ENCODE results near the gene TIMM10.
"Not testable (repeated sequence)": the region's sequence is repeated elsewhere in the genome, so short reads cannot be mapped to it uniquely, and the experiment has no call there.

The TIMM10 gene

GRCh38 chr11:57541169-57541568 is 10.6 kb upstream of the TIMM10 start:
- DNase-seq = no peak

- DNase-seq = no peak
Observed at GRCh38 chr11:57539342-57539741, 8.8 kb upstream of the TIMM10 start.

GRCh38 chr11:57536947-57537619 is 6.5 kb upstream of the TIMM10 start, which contains the start of gene SMTNL1:
TSS of gene SMTNL1 (plus strand) at chr11:57537595. CDS start at chr11:57542643, 5,048 bp downstream.
- DNase-seq = no peak

GRCh38 chr11:57534449-57534848 is 3.9 kb upstream of the TIMM10 start:
- DNase-seq = not testable (repeated sequence)

- DNase-seq = no peak
Observed at GRCh38 chr11:57530215-57530595, 349 bp downstream of the TIMM10 start.

GRCh38 chr11:57529012-57529411 is 1.5 kb downstream of the TIMM10 start:
- DNase-seq = no peak

- DNase-seq = peak; percentile 49
Observed at GRCh38 chr11:57527056-57527631, 3.4 kb downstream of the TIMM10 start.

GRCh38 chr11:57523419-57523818 is 7.1 kb downstream of the TIMM10 start:
- no peak for DNase-seq

- no peak for DNase-seq
Observed at GRCh38 chr11:57521116-57521515, 9.4 kb downstream of the TIMM10 start.

- no peak for DNase-seq
Observed at GRCh38 chr11:57516061-57516443, 14.5 kb downstream of the TIMM10 start.

- no peak for DNase-seq
Observed at GRCh38 chr11:57515332-57516060, 15.1 kb downstream of the TIMM10 start, which contains the start of gene SLC43A1. TSS of gene SLC43A1 (minus strand) at chr11:57515702. CDS start at chr11:57514111, 1,591 bp downstream.

- DNase-seq = peak; percentile 30
Observed at GRCh38 chr11:57514538-57515331, 15.8 kb downstream of the TIMM10 start.

- DNase-seq = peak; percentile 21
Observed at GRCh38 chr11:57513911-57514537, 16.5 kb downstream of the TIMM10 start.

GRCh38 chr11:57513452-57513795 is 17.1 kb downstream of the TIMM10 start:
- DNase-seq = no peak

GRCh38 chr11:57512646-57513451 is 17.7 kb downstream of the TIMM10 start:
- DNase-seq = no peak

- no peak for DNase-seq
Observed at GRCh38 chr11:57511741-57512430, 18.7 kb downstream of the TIMM10 start.

- DNase-seq = no peak
Observed at GRCh38 chr11:57508341-57509170, 22.0 kb downstream of the TIMM10 start.

GRCh38 chr11:57506522-57506921 is 24.0 kb downstream of the TIMM10 start:
- no peak for DNase-seq

- no peak for DNase-seq
Observed at GRCh38 chr11:57504511-57504910, 26.0 kb downstream of the TIMM10 start.

- DNase-seq = no peak
Observed at GRCh38 chr11:57502870-57503269, 27.7 kb downstream of the TIMM10 start.
